Activated CD8-positive, alpha-beta memory T cell treated with anti-CD3 and anti-CD28 coated beads, Interleukin-2, amount 50 U/mL, for 4 hours (primary cell): ENCODE results near the gene SPECC1L.
"Not testable (repeated sequence)": the region's sequence is repeated elsewhere in the genome, so short reads cannot be mapped to it uniquely, and the experiment has no call there.

Experiments used
- DNase-seq: peaks from one replicate; pipeline ENCODE4 v3.0.0-alpha.2; 2020

The SPECC1L gene, protein sequence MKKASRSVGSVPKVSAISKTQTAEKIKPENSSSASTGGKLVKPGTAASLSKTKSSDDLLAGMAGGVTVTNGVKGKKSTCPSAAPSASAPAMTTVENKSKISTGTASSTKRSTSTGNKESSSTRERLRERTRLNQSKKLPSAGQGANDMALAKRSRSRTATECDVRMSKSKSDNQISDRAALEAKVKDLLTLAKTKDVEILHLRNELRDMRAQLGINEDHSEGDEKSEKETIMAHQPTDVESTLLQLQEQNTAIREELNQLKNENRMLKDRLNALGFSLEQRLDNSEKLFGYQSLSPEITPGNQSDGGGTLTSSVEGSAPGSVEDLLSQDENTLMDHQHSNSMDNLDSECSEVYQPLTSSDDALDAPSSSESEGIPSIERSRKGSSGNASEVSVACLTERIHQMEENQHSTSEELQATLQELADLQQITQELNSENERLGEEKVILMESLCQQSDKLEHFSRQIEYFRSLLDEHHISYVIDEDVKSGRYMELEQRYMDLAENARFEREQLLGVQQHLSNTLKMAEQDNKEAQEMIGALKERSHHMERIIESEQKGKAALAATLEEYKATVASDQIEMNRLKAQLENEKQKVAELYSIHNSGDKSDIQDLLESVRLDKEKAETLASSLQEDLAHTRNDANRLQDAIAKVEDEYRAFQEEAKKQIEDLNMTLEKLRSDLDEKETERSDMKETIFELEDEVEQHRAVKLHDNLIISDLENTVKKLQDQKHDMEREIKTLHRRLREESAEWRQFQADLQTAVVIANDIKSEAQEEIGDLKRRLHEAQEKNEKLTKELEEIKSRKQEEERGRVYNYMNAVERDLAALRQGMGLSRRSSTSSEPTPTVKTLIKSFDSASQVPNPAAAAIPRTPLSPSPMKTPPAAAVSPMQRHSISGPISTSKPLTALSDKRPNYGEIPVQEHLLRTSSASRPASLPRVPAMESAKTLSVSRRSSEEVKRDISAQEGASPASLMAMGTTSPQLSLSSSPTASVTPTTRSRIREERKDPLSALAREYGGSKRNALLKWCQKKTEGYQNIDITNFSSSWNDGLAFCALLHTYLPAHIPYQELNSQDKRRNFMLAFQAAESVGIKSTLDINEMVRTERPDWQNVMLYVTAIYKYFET

DNA sequence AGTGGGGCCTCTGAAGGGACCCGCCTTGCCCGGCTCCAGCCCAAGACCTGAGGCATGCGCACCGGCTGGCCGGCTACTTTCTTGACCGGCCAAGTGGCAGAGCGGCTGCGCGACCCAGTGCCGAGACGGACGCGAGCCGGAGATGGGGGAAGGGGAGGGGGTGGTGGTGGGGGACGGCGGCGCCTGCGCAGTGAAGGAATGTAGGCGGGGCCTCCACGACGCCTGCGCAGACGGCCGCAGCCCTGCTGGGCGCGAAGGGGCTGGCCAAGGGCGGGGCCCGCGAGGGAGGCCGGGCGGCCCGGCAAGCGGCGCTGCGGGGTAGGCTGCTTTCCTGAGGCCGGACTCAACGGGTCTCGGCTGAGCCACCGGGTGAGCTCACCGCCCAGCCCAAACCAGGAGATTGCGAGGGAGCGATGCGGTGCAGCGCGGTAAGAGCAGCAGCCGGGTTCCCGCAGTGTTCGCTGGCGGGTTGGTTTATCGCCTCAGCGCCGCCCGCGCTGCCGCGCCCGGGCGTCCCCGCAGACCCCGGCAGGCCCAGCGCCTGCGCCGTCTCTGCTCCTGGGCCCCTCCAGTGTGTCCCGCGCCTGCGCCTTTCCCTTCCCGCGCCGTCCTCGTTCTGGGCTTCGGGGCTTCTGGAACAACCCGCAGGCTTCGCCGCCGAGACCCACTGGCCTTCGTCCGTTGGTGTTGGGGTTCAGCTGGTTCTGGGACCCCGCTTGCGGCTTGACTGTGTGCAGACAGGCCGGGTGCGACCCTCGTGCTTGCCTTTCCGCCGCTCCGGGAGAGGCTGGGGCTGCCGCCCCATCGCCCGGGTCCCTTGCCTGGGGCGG, at the start of gene SPECC1L:
SPECC1L (plus strand) TSS at position 276 of the 830 bp plus-strand sequence. CDS start 31,401 bp downstream, outside the sequence.
- peak; percentile 90 for DNase-seq

DNA sequence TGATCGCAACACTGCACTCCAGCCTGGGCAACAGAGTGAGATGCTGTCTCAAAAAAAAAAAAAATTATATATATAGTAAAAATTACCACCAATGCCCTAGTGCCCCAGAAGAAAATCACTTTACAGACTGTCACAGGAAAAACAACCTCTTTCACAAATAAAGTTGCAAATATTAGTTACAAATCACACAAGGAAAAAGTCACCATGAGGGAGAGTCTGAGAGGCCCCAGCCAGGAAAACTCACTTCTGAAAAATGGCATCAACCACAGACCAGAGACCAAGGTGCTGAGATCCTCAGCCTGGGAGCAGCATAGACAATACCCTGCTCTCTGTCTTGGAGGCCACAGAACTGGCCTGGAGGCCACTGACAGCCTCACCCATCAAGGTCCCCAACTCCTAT, 46.2 kb upstream of the SPECC1L start:
- no peak for DNase-seq

DNA sequence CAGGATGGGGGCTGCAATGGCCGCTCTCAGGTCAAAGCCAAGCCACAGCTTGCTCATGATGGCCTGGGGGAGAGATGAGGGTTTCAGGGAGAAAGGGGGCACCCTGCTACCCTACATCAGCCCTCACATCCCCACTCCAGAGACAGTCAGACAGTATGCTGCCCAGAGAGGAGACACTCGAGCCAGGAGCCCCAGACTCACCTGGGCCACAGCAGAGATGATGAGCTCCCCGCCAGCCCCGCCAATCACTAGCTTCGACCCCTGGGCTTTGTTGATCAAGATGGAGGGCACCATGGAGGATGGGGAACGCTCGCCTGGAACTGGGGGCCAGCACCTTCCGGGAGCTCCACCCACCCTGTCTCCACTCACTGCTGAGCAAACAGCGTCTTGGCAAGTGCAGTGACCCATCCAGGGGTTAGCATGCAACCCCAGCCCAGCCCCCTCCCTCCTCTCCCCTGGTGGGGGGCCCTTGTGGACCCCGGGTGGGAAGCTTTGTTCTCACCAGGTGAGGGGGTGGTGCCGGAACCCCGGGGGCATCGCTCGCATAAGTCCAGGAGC, 45.5 kb upstream of the SPECC1L start:
- no peak for DNase-seq

DNA sequence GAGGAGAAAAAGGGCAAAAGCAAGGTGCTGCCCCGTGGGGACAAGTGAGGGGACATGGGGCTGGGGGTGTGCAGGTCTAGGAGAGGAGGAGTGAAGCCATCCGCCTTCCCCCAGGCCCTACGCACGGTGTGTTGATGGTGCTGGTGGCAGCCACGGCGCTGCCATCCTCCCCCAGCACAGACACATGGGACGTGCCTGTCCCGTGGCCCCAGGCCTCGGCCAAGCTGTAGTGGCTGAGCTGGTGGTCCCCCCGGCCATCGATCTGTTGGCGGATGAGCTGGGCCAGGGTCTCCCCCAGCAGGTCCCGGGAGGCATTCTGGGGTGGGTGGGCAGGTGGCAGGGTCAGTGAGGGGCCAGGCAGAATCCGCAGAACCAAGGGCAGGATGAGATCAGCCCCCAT, 44.7 kb upstream of the SPECC1L start:
- no peak for DNase-seq

DNA sequence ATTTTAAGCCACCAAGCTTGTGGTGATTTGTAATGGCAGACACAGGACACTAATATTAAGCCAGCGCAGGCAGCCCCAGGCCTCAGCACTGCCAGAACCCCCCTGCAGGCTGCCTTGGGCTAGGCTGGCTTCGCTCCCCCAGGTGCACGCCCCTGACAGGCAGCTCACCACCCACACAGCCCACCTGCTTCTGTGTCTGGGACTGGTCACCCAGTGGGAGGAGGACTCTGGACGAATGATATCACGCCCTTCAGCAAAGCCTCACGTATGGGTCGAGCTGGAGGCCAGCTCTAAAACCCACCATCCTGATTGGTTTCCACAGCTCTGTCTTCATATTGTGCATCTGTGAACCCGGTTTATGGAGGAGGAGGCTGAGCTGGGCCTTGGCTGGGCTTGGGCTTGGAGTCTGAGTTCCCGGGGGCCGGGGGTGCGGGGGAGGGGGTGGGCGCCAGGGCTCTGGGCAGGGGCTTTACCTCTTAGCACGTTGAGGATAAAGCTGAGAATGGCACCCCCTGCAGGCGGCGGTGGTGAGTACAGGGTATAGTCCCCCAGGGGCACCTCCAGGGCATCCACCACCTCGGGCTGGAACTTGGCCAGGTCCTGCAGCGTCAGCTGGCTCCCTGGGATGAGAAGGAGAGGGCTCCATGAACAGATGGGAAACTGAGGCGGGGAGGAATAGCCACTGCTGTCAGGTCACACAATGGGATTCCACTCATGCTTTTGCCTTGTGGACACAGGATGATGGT, 39.5 kb upstream of the SPECC1L start:
- peak; percentile 68 for DNase-seq

DNA sequence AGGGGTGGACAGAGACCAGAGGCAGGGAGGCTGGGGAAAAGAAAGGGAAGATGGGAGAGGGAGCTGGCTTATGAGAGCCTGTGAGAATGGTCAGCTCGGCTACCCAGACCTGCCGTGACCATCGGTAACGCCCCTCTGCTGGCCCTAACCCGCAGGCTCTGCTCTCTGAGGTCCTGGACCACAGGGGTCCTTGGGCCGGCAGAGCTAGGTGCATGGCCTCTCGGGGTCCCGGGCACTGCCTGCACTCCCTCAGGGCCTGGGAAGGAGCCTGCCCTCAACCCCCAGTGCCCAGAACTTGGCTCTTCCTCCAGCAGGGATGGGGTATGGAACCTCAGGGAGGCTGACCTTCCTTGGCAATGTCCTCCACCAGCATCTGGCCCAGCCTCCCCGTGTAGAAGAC, 38.9 kb upstream of the SPECC1L start:
- DNase-seq = no peak

DNA sequence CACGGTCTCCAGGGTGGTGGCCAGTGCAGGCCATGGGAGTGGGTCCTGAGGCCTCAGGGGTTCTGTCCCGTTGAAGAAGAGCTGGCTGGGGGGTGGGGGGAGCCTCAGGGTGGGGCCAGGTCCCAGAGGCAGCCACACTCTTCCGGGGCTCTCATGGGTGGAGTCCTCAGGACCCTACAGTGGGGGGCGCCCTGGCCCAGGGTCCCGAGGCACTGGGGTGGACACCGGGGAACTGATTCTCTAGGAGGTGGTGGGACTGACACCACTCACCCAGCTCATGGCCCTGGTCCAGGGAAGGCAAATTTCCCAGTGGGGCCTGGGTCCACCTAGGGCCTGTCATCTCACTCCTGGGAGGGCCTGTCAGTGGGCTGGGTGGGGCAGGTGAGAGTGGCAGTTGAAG, 38.5 kb upstream of the SPECC1L start:
- no peak for DNase-seq

DNA sequence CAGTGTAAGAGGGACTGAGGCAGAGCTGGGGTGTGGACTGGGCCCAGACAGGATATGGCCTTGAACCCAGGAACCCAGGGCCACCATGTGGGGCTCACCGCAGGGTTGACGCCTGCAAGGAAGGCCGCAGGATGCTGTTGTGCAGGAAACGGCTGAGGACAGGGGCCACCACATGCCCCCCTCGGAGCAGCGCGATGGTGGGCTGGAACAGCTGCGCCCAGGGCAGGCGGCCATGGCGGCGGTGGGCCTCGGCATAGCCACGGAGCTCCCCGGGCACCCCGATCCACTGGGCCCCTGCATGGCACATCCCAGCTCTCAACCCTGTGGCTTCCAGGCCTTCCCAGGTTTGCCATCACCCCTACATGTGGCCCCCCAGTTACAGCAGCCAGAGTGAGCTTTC, 37.9 kb upstream of the SPECC1L start:
- no peak for DNase-seq

DNA sequence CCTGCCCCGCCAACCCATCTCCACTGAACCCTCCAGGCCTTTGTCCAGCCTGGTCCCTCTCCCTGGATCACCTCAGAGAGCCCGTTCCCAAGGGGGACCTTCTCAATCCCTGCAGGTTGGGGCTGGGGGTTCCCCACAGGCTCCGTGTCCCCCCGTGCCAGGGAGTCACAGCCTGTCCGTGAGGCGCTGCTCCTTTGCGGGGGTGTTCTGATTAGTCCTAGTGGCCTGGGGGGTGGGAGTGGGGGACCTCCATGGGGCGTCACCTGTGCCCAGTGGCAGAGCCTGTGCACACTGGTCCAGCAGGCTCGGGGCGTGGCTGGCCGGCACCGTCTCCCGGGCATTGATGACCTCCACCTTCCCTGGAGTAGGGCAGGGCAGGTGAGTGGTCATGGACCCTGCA, 37.4 kb upstream of the SPECC1L start:
- no peak for DNase-seq

DNA sequence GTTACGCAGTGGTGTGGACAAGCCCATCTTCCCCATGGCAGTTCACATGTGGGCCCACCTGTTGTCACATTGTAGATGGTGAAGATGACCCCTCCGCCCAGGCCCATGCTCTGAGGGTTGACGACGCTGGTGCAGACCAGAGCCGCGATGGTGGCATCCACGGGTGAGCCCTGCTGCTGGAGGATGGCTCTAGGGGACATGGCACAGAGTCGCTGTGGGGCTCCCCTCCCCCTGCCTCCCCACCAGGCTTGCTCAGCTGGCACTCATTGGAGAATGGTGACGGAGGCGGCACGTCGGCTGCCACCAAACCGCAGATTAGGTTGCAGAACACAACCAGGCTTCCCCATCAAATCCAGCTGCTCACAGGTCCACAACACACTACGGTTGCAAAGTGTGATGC, 36.8 kb upstream of the SPECC1L start:
- no peak for DNase-seq

DNA sequence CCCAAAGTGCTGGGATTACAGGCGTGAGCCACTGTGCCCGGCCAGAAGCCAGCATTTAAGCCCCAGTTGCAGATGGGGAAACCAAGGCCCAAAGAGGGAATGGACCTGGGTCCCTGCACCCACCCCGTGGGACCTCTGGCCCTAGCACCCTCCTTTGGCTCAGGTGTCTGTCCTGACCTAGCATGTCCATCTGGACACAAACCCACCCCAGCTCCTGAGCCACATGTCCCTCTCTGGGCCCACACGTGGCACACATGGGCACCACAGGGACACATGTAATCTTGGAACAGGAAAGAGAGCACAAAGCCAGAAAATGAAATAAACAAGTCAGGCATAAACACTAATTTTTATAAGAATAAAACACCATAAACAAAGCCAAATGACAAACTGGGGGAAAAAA, 35.3 kb upstream of the SPECC1L start:
- DNase-seq = no peak

DNA sequence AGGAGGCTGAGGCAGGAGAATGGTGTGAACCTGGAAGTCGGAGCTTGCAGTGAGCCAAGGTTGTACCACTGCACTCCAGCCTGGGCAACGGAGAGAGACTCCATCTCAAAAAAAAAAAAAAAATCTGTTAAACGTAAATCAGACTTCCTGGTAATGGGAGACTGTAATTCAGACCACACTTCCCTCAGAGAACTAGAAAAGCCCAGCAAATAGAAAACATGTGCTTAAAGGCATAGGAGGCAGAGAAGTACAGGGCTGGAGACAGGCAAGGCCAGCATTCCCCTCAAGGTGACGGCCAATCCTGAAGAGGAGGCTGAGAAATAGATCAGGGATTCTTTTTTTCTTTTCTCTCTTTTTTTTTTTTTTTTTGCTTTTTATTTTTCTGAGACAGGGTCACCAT, 34.0 kb upstream of the SPECC1L start:
- DNase-seq = no peak

DNA sequence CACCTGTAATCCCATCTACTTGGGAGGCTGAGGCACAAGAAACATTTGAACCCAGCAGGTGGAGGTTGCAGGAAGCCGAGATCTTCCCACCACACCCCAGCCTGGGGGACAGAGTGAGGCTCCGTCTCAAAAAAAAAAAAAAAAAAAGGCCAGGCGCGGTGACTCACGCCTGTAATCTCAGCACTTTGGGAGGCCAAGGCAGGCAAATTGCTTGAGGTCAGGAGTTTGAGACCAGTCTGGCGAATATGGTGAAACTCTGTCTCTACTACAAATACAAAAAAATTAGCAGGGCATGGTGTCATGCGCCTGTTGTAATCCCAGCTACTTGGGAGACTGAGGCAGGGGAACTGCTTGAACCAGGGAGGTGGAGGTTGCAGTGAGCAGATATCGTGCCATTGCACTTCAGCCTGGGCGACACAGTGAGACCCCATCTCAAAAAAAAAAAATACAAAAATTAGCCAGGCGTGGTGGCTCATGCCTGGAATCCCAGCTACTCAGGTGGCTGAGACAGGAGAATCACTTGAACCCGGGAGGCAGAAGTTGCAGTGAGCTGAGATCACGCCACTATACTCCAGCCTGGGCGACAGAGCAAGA, 32.4 kb upstream of the SPECC1L start:
- not testable (repeated sequence) for DNase-seq

DNA sequence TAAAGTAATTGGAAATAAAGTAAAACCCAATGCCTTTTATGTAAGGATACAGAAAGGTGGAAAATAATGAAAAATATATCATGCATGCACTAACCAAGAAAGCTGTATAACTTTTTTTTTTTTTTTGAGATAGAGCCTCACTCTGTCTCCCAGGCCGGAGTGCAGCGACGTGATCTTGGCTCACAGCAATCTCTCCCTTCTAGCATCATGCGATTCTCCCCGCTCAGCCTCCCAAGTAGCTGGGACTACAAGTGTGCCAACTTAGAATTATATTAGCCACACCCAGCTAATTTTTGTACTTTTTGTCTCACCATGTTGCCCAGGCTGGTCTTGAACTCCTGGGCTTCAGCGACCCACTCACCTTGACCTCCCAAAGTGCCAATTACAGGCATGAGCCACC, 30.2 kb upstream of the SPECC1L start:
- DNase-seq = no peak

DNA sequence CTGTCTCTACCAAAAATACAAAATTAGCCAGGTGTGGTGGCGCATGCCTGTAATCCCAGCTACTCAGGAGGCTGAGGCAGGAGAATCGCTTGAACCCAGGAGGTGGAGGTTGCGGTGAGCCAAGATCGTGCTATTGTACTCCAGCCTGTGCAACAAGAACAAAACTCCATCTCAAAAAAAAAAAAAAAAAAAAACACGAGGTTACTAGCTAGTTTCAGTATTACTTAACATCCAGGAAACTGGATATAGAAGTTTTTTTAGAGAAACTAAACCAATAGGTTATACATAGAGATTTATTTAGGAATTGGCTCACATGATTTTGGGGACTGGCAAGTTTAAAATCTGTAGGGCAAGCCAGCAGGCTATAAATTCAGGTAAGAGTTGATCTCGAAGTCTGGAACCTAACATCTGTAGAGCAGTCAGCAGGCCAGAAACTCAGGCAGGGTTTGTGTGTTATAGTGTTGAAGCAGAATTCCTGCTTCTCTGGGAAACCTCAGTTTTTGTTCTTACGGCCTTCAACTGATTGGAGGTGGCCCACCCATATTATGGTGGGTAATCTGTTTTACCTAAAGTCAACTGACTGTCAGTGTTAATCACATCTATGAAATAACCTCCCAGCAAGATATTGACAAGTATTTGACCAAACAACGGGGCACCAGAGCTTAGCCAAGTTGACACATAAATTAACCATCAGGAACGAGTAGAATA, 29.5 kb upstream of the SPECC1L start:
- not testable (repeated sequence) for DNase-seq

DNA sequence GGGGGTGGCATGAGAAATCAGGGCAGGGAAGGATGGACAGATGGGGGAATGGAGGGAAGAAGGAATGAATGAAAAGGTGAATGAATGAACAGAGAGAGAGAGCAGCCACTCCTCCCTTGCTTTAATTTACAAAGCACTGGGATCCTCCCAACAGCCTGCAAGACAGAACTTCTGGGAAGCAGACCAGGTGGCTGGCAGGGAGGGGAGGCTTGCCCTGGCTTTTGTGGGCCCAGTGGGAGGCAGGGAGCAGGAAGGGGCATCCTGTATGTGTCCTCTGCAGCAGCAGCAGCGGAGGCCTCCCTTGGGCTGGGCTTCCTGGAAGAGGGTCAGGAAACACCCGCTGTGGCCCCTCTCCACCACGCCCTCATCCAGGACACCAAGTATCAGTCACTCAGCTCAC, 27.2 kb upstream of the SPECC1L start:
- DNase-seq = not testable (repeated sequence)

DNA sequence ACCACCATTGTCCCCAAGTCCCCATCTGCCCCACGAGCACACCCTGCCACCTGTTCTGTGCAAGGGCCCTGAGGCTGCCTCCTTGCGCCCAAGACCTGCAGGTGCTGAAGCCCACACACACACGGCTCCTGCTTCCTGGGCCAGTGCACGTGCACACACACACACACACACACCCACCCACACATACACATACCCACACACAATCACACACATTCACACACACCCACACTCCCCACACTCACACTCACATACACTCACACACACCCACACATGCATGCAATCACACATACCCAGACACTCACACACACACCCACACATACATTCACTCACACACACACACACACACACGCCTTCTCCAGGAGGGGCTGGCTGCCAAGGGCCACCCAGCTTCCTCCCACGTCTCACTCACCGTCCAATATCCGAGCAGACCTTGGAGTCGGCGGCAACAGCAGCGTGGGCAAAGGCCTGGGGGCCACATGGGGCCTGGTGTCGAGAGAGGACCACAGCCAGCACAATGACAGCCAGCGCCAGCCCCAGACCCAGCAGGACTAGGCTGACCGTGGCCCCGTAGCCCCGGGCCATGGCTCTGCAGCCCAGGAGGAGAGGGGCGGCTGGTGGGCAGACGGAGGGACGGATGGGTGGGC, 26.4 kb upstream of the SPECC1L start:
- no peak for DNase-seq

DNA sequence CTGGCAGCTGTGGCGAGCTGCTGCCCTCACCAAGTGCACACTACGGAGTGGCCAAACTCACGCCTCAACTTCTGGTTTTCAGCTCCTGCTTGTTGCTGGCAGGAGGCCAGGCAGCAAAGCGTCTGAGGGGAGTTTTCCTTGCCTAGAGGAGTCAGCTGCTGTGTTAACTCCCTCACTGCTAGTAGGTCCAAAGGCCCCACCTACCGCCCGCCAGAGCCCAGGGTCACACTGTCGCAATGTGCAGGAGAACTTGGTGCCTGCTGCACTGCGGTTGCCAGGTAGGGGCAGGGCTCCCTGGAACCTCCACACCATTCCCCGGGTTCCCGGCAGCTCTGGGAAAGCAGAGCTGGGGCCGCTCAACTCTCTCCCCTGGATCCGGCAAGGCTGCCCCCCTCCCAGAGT, 25.6 kb upstream of the SPECC1L start, which contains the start of gene GGT5:
GGT5 (minus strand) TSS at position 53 of the 402 bp plus-strand sequence. CDS start 357 bp downstream, outside the sequence.
- DNase-seq = not testable (repeated sequence)
